Measurements from ENCODE around the gene TMPRSS6.

GRCh38 chr22:37060801-37061610 is 48.5 kb downstream of the TMPRSS6 start:
- TF ChIP-seq CTCF (IDR thresholded peaks at IDR 0.05) (no peak), POLR2A (IDR thresholded peaks at IDR 0.05) (no peak)

Data from testis (tissue), 2 donors.